Measurements from ENCODE around the gene ABCC1. TPM values are rescaled to one million over a fixed set of nuclear protein-coding genes. Genes with fewer than 3 reads are reported as not detected.

ABCC1 gene
- total RNA-seq, 1 experiment from 2014 or later = 16.1 TPM

DNA sequence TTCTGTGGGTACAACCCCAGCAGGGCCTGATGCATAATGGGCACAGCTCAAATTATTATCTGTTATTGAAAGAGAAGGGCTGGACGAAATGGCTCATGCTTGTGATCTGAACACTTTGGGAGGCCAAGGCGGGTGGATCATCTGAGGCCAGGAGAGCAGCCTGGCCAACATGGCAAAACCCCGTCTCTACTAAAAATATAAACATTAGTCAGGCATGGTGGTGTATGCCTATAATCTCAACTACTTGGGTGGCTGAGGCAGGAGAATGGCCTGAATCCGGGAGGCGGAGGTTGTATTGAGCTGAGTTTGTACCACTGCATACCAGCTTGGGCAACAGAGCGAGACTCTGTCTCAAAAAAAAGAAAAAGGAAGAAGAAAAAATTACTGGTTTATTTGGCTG lies 100.7 kb downstream of the ABCC1 start:
- peaks cover 5% of the 10 kb centered on the region for H3F3A ChIP-seq (ENCODE audit: low read length, unreplicated experiment)
- peaks cover 17% of the 10 kb centered on the region for H3K4me1 ChIP-seq (ENCODE audit: insufficient read depth, low read length)
- no peaks in the 10 kb centered on the region for H3K27me3 ChIP-seq (ENCODE audit: low read length)
- H3K79me2 ChIP-seq (ENCODE audit: low read length) = no peaks in the 10 kb centered on the region
- H3K9me2 ChIP-seq (replicated peaks; ENCODE audit: low read length) = no peaks in the 10 kb centered on the region
- CTCF ChIA-PET = no interaction called here
- no peak overlapping the region for H3K4me2 ChIP-seq (ENCODE audit: low read length)
- TF ChIP-seq EZH2 (IDR thresholded peaks at IDR 0.05; ENCODE audit: low read length, unreplicated experiment) = no peak
- TF ChIP-seq CTCF (conservative IDR thresholded peaks at IDR 0.05; ENCODE audit: low read depth, low read length) = no peak
- TF ChIP-seq EZH2phosphoT487 (IDR thresholded peaks at IDR 0.05; ENCODE audit: borderline replicate concordance, low read length) = no peak
- no peak overlapping the region for H3K27ac ChIP-seq (ENCODE audit: low read length)
- POLR2A ChIA-PET (ENCODE audit: unreplicated experiment) = no interaction called here
- no peak for DNase-seq
- no peak overlapping the region for H3K9ac ChIP-seq (ENCODE audit: low read length)
- H3K4me3 ChIP-seq (ENCODE audit: low read length) = no peak overlapping the region
- H3K9me3 ChIP-seq (ENCODE audit: low read length) = no peaks in the 10 kb centered on the region
- intact Hi-C loops (cut with micrococcal nuclease) = no loop called here
- ATAC-seq = no peak
- BruUV-seq (replicated peaks) = no TSS peak
- H3K36me3 ChIP-seq (ENCODE audit: low read depth, low read length) = peaks cover 21% of the 10 kb centered on the region
- H2AFZ ChIP-seq (ENCODE audit: low read length) = no peak overlapping the region
- H4K20me1 ChIP-seq (ENCODE audit: low read length) = no peaks in the 10 kb centered on the region

DNA sequence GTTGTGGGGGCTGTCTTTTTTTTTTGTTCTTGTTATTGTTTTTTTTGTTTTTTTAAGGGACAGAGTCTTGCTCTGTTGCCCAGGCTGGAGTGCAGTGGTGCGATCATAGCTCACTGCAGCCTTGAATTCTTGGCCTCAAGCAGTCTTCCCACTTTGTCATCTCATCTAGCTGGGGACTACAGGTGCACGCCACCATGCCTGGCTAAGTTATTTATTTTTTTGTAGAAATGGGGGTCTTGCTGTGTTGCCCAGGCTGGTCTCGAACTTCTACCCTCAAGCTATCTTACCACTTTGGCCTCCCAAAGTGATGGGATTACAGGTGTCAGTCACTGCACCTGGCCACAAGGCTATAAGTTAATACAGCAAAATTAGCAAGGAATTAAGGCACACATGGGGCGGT lies 101.7 kb downstream of the ABCC1 start:
- Histone ChIP-seq H4K20me1 (ENCODE audit: low read length) (no peaks in the 10 kb centered on the region), H3K9me2 (replicated peaks; ENCODE audit: low read length) (no peaks in the 10 kb centered on the region), H3K4me1 (ENCODE audit: insufficient read depth, low read length) (peaks cover 7% of the 10 kb centered on the region), H3K27ac (ENCODE audit: low read length) (no peak overlapping the region), H3K4me2 (ENCODE audit: low read length) (no peak overlapping the region), H3K4me3 (ENCODE audit: low read length) (no peak overlapping the region), H3K36me3 (ENCODE audit: low read depth, low read length) (peaks cover 17% of the 10 kb centered on the region), H3F3A (ENCODE audit: low read length, unreplicated experiment) (no peaks in the 10 kb centered on the region), H3K79me2 (ENCODE audit: low read length) (no peaks in the 10 kb centered on the region), H3K9ac (ENCODE audit: low read length) (no peak overlapping the region), H3K27me3 (ENCODE audit: low read length) (no peaks in the 10 kb centered on the region), H2AFZ (ENCODE audit: low read length) (no peak overlapping the region), H3K9me3 (ENCODE audit: low read length) (no peaks in the 10 kb centered on the region)
- BruUV-seq (replicated peaks) = no TSS peak
- intact Hi-C loops (cut with micrococcal nuclease) = no loop called here
- DNase-seq (no peak), ATAC-seq (no peak)
- ChIA-PET POLR2A (ENCODE audit: unreplicated experiment) (no interaction called here), CTCF (no interaction called here)
- TF ChIP-seq EZH2phosphoT487 (IDR thresholded peaks at IDR 0.05; ENCODE audit: borderline replicate concordance, low read length) = no peak
- no peak for TF ChIP-seq CTCF (conservative IDR thresholded peaks at IDR 0.05; ENCODE audit: low read depth, low read length)
- TF ChIP-seq EZH2 (IDR thresholded peaks at IDR 0.05; ENCODE audit: low read length, unreplicated experiment) = no peak

DNA sequence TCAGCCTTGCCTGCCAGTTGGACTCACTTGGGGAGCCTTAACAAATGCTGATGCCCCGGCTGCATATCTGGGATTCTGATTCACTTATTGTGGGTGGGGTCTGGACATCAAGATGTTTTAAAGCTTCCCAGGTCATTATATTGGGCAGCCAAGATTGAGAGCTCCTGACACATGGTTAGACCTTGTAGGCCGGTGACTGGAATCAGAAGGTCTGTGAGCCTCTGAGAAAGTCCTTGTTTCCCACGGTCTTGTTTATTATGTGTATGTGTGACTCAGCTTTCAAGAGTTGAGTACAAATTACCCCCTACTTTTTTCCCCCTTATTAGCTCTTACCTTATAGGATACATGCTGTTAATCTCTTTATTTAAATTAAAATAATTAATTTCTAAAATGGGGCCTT lies 103.5 kb downstream of the ABCC1 start:
- Histone ChIP-seq H3K9ac (ENCODE audit: low read length) (no peak overlapping the region), H3K4me3 (ENCODE audit: low read length) (no peak overlapping the region), H3K27ac (ENCODE audit: low read length) (no peak overlapping the region), H2AFZ (ENCODE audit: low read length) (no peak overlapping the region), H3K27me3 (ENCODE audit: low read length) (no peaks in the 10 kb centered on the region), H3K4me2 (ENCODE audit: low read length) (no peak overlapping the region), H3F3A (ENCODE audit: low read length, unreplicated experiment) (no peaks in the 10 kb centered on the region), H3K79me2 (ENCODE audit: low read length) (no peaks in the 10 kb centered on the region), H3K9me2 (replicated peaks; ENCODE audit: low read length) (no peaks in the 10 kb centered on the region), H3K4me1 (ENCODE audit: insufficient read depth, low read length) (no peaks in the 10 kb centered on the region), H3K9me3 (ENCODE audit: low read length) (no peaks in the 10 kb centered on the region), H4K20me1 (ENCODE audit: low read length) (no peaks in the 10 kb centered on the region), H3K36me3 (ENCODE audit: low read depth, low read length) (peaks cover 6% of the 10 kb centered on the region; the same call in 1 of the 2 replicates)
- POLR2A ChIA-PET (ENCODE audit: unreplicated experiment) = no interaction called here
- TF ChIP-seq EZH2 (IDR thresholded peaks at IDR 0.05; ENCODE audit: low read length, unreplicated experiment) (no peak), CTCF (conservative IDR thresholded peaks at IDR 0.05; ENCODE audit: low read depth, low read length) (no peak)
- CTCF ChIA-PET = no interaction called here
- intact Hi-C loops (cut with micrococcal nuclease) = no loop called here
- no TSS peak for BruUV-seq (replicated peaks)
- ATAC-seq (no peak), DNase-seq (no peak)

Measured in PC-3 (cell line).